Lung (tissue), 12 donors: ENCODE results near the gene CCNE1. TPM values are rescaled to one million over a fixed set of nuclear protein-coding genes. Genes with fewer than 3 reads are reported as not detected.

Experiments
- ATAC-seq: fragments of 200-7000 bp; cut with Tn5 transposase; one replicate; pipeline ENCODE4 v1.9.1; 2020; ENCODE audit warnings: moderate number of reproducible peaks; ENCODE audit not compliant: insufficient read depth, low FRiP score
- DNase-seq, 3 donors: peaks; one replicate each; pipeline ENCODE4 v3.0.0-alpha.2; 2013 to 2017
- H3K27ac ChIP-seq, 2 donors: one replicate each; pipeline ENCODE4 v1.5.1; 2013; ENCODE audit warnings: mild to moderate bottlenecking in 2 of 2, moderate library complexity in 2 of 2, control low read depth in 1 of 2, inconsistent platforms in 1 of 2, low read depth in 1 of 2, low read length in 1 of 2
- H3K27me3 ChIP-seq, 3 donors: one replicate each; pipeline ENCODE4 v1.5.1; 2013; ENCODE audit warnings: low read length in 2 of 3; ENCODE audit not compliant: control insufficient read depth in 3 of 3, insufficient read depth in 3 of 3
- H3K36me3 ChIP-seq, 4 donors: one replicate each; pipeline ENCODE4 v1.5.1; 2013; ENCODE audit warnings: low read length in 4 of 4, mild to moderate bottlenecking in 1 of 4, moderate library complexity in 1 of 4; ENCODE audit not compliant: control insufficient read depth in 4 of 4, insufficient read depth in 4 of 4
- H3K4me1 ChIP-seq, 5 donors: one replicate each; pipeline ENCODE4 v1.5.1; 2013; ENCODE audit warnings: low read length in 5 of 5, mild to moderate bottlenecking in 2 of 5, moderate library complexity in 1 of 5; ENCODE audit not compliant: control insufficient read depth in 5 of 5, insufficient read depth in 5 of 5
- H3K4me3 ChIP-seq: one replicate; pipeline ENCODE4 v1.5.1; 2013; ENCODE audit warnings: mild to moderate bottlenecking, control low read depth, moderate library complexity
- H3K9ac ChIP-seq, 2 donors: one replicate each; pipeline ENCODE4 v1.5.1; 2013; ENCODE audit warnings: low read length in 2 of 2, control low read depth in 1 of 2; ENCODE audit not compliant: insufficient read depth in 1 of 2
- H3K9me3 ChIP-seq, 4 donors: one replicate each; pipeline ENCODE4 v1.5.1; 2013; ENCODE audit warnings: low read length in 3 of 4, mild to moderate bottlenecking in 1 of 4, moderate library complexity in 1 of 4; ENCODE audit not compliant: control insufficient read depth in 4 of 4, insufficient read depth in 3 of 4
- WGBS, 2 donors: extraction: QIAGEN DNeasy Blood & Tissue Kit; methylation state at CpG; one replicate each; pipeline ENCODE4 v1.1.7; 2013; 5-methylcytosine and 5-hydroxymethylcytosine counted together
- polyA plus RNA-seq, 2 donors: library from polyadenylated mRNA; stranded (reverse); fragments of 200-250 nt; gene quantifications; one replicate each; pipeline ENCODE4 v1.2.1, GENCODE V29; 2013
- total RNA-seq, 2 donors: library from RNA; depleted of rRNA in 1 of 2; stranded (reverse); fragments of >200 nt in 1 of 2; gene quantifications; one replicate each; pipeline ENCODE4 v1.2.1, GENCODE V29; 2014 to 2021
- TF ChIP-seq, protein P1 (sequence below): IDR thresholded peaks from 2 replicates; pipeline ENCODE4 v1.5.1; 2012; ENCODE audit warnings: mild to moderate bottlenecking; ENCODE audit errors: control extremely low read depth, extremely low read depth
- donor health status: control.
- donor health status: control.
- donor health status: Bipolar disorder and iron deficiency.
- donor health status: healthy.
- donor health status: DM: yes; HTN: yes; CAD: no.

CCNE1 gene
- total and polyA plus RNA-seq, 4 donors: 0.97 to 1.9 (median 1.4) TPM

DNA sequence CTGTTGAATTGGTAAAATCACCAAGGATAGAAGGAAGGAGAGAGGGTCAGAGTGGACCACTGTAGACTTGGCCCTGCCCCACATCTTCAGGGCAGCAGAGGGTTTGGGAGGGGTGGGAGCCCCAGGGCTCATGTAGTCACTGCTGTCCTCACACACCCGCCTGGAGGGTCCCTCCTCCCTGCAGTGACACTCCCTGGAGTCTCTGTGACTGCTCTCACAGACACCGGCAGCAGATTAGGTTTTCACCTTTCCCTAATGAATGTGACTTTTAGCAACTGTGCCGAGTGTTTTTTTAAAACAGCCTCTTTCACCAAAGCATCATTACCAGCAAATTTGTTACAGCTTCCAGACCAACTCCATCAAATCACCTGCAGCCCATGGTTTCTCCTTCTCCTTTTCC lies 45.7 kb upstream of the CCNE1 start:
- WGBS, 2 donors: 51 to 75% methylated on average over 3 of the region's 3 CpGs
- Histone ChIP-seq H3K4me1 (no peaks in the 10 kb centered on the region), H3K36me3 (no peaks in the 10 kb centered on the region), H3K27me3 (peaks cover 0 to 4% (median 0%) of the 10 kb centered on the region in 3 donors), H3K9me3 (peaks cover 0 to 2% (median 0%) of the 10 kb centered on the region in 4 donors), H3K9ac (no peak overlapping the region), H3K4me3 (no peak overlapping the region), H3K27ac (no peak overlapping the region)
- DNase-seq (no peak), ATAC-seq (no peak)
- TF ChIP-seq, protein P1, sequence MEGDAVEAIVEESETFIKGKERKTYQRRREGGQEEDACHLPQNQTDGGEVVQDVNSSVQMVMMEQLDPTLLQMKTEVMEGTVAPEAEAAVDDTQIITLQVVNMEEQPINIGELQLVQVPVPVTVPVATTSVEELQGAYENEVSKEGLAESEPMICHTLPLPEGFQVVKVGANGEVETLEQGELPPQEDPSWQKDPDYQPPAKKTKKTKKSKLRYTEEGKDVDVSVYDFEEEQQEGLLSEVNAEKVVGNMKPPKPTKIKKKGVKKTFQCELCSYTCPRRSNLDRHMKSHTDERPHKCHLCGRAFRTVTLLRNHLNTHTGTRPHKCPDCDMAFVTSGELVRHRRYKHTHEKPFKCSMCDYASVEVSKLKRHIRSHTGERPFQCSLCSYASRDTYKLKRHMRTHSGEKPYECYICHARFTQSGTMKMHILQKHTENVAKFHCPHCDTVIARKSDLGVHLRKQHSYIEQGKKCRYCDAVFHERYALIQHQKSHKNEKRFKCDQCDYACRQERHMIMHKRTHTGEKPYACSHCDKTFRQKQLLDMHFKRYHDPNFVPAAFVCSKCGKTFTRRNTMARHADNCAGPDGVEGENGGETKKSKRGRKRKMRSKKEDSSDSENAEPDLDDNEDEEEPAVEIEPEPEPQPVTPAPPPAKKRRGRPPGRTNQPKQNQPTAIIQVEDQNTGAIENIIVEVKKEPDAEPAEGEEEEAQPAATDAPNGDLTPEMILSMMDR: no peak

DNA sequence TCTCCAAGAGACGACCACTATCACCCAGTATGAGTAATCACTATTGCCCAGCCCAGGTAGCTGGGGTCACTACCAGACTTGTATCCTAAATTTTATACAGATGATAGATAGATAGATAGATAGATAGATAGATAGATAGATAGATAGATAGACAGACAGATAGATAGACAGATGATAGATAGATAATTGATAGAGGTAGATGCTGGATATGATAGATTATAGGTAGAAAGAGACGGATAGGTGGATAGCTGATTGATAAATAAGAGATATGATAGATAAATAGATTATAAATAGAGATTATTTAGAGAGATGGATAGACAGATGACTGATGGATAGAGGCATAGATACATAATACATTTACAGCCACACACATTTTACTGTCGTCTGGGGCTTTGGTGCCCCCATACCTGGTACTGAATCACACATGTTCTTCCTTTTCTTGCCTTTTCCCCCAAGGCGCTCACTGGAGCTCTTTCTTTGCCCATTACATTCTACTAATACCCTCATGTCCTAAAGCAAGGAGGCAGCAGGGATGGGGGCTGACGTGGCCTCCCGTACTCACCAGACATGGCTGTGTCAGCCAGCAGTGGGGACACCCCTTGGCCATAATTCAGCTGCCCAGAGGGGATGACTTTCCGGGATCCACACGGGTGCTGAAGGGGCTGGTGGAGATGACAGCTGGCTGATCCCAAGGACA lies 44.6 kb upstream of the CCNE1 start:
- no peaks in the 10 kb centered on the region for H3K36me3 ChIP-seq
- TF ChIP-seq, protein P1: no peak
- WGBS, 2 donors: 76 to 82% methylated on average over 8 of the region's 8 CpGs
- H3K27ac ChIP-seq: no peak overlapping the region
- ATAC-seq: no peak
- no peak overlapping the region for H3K9ac ChIP-seq
- peaks cover 0 to 4% (median 0%) of the 10 kb centered on the region in 3 donors for H3K27me3 ChIP-seq
- H3K9me3 ChIP-seq: peaks cover 0 to 2% (median 0%) of the 10 kb centered on the region in 4 donors
- H3K4me1 ChIP-seq: no peaks in the 10 kb centered on the region
- no peak overlapping the region for H3K4me3 ChIP-seq
- DNase-seq: no peak

DNA sequence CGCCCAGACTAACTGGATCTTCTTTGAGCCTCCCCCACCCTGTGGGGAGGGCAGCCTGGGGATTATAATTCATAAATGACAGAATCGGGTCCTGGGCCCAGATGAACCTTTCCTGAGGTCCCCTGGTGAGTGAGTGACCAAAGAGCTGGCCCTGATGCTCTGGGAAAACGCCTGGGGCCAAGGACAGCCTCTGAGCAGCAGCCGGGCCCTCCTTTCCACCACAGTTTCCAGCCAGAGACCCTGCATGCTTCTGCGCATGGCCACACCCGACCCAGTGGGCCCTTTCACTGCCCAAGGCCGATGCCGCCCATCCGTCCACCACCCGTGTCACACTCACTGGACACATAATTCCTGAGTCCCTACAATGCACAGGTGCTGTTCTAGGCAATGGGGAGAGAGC lies 43.6 kb upstream of the CCNE1 start:
- Histone ChIP-seq H3K27me3 (peaks cover 0 to 4% (median 0%) of the 10 kb centered on the region in 3 donors), H3K4me3 (no peak overlapping the region), H3K4me1 (no peaks in the 10 kb centered on the region), H3K36me3 (no peaks in the 10 kb centered on the region), H3K9ac (no peak overlapping the region), H3K27ac (no peak overlapping the region), H3K9me3 (peaks cover 0 to 2% (median 0%) of the 10 kb centered on the region in 4 donors)
- 88 to 94% methylated on average over 10 of the region's 10 CpGs for WGBS, 2 donors
- no peak for ATAC-seq
- TF ChIP-seq, protein P1: no peak
- no peak for DNase-seq
